H1 (cell line): ENCODE data around the gene DSP. TPM values are rescaled to one million over a fixed set of nuclear protein-coding genes. Genes with fewer than 3 reads are reported as not detected.

Source experiments
- CTCF ChIA-PET: fragments of 300-600 bp; sonication (Branson Sonifier 250); formaldehyde crosslinking; loops from one replicate; lab custom pipeline; 2021; ENCODE audit not compliant: partially characterized antibody; lab: Charles Lee
- POLR2A ChIA-PET: fragments of 300-600 bp; sonication (Branson Sonifier 250); formaldehyde crosslinking; loops from one replicate; lab custom pipeline; 2021; ENCODE audit warnings: inconsistent platforms; ENCODE audit not compliant: partially characterized antibody; lab: Charles Lee
- DNase-seq, 2 experiments: peaks; one replicate each; pipeline versions ENCODE4 v3.0.0 to v3.0.0-alpha.2; 2010 to 2022; ENCODE audit warnings: low spot score in 2 of 2, low read depth in 1 of 2, mixed read lengths in 1 of 2
- FAIRE-seq: peaks from 2 replicates; lab custom pipeline; 2011; peaks lifted over from hg19 to GRCh38; lab: Jason Lieb, UNC
- H2AFZ ChIP-seq: 2 replicates; pipeline ENCODE4 v1.8.1; 2012; ENCODE audit warnings: low read length, inconsistent platforms
- H2AK5ac ChIP-seq: 2 replicates; pipeline ENCODE4 v1.6.1; 2013; ENCODE audit warnings: low read depth, low read length
- H2BK120ac ChIP-seq: replicated peaks from 2 replicates; pipeline ENCODE3; 2013; ENCODE audit warnings: low read depth, low read length, inconsistent platforms
- H2BK12ac ChIP-seq: 2 replicates; pipeline ENCODE4 v1.6.1; 2013; ENCODE audit warnings: low read depth, low read length
- H2BK15ac ChIP-seq: 2 replicates; pipeline ENCODE4 v1.6.1; 2013; ENCODE audit warnings: low read length
- H2BK20ac ChIP-seq: 2 replicates; pipeline ENCODE4 v1.6.1; 2013; ENCODE audit warnings: low read length
- H2BK5ac ChIP-seq: 2 replicates; pipeline ENCODE4 v1.6.1; 2013; ENCODE audit warnings: low read depth, low read length
- H3K14ac ChIP-seq: 2 replicates; pipeline ENCODE4 v1.6.1; 2013; ENCODE audit warnings: inconsistent platforms; ENCODE audit not compliant: insufficient read length
- H3K18ac ChIP-seq: 2 replicates; pipeline ENCODE4 v1.6.1; 2013; ENCODE audit warnings: low read length; ENCODE audit errors: extremely low read depth
- H3K23ac ChIP-seq: 2 replicates; pipeline ENCODE4 v1.6.1; 2013; ENCODE audit warnings: inconsistent platforms; ENCODE audit not compliant: insufficient read length
- H3K23me2 ChIP-seq: 2 replicates; pipeline ENCODE4 v1.6.1; 2013; ENCODE audit warnings: low read depth, low read length
- H3K27ac ChIP-seq: 2 replicates; pipeline ENCODE4 v1.6.1; 2011; ENCODE audit warnings: low read depth, low read length, inconsistent platforms
- H3K27me3 ChIP-seq, 4 experiments: replicated peaks in 1 of 4; 1 replicate in 1 of 4; 2 replicates in 3 of 4; pipeline versions ENCODE4 v1.6.1 to v1.8.1; 2011 to 2013; ENCODE audit warnings: low read length in 3 of 4, mild to moderate bottlenecking in 3 of 4, inconsistent platforms in 2 of 4, mixed read lengths in 2 of 4, moderate library complexity in 1 of 4; ENCODE audit not compliant: control insufficient read depth in 3 of 4, insufficient read depth in 3 of 4; ENCODE audit errors: extremely low read depth in 1 of 4
- H3K36me3 ChIP-seq, 4 experiments: 2 replicates each; pipeline versions ENCODE4 v1.6.1 to v1.8.1; 2011 to 2013; ENCODE audit warnings: mild to moderate bottlenecking in 4 of 4, low read length in 3 of 4, moderate library complexity in 2 of 4, control low read depth in 1 of 4, inconsistent platforms in 1 of 4; ENCODE audit not compliant: insufficient read depth in 4 of 4, control insufficient read depth in 2 of 4
- H3K4ac ChIP-seq: replicated peaks from 2 replicates; pipeline ENCODE3; 2013; ENCODE audit warnings: low read length, low read depth, mixed read lengths, inconsistent platforms; ENCODE audit not compliant: insufficient read length
- H3K4me1 ChIP-seq, 4 experiments: replicated peaks in 1 of 4; 1 replicate in 1 of 4; 2 replicates in 3 of 4; pipeline versions ENCODE4 v1.6.1 to v1.8.1; 2011 to 2013; ENCODE audit warnings: low read length in 3 of 4, inconsistent platforms in 2 of 4, mixed read lengths in 1 of 4; ENCODE audit not compliant: insufficient read depth in 4 of 4, control insufficient read depth in 3 of 4
- H3K4me2 ChIP-seq, 2 experiments: 2 replicates each; pipeline versions ENCODE4 v1.6.1 to v1.8.1; 2011 to 2013; ENCODE audit warnings: low read depth in 2 of 2, low read length in 2 of 2, control low read depth in 1 of 2, inconsistent platforms in 1 of 2, mild to moderate bottlenecking in 1 of 2; ENCODE audit not compliant: insufficient read depth in 1 of 2
- H3K4me3 ChIP-seq, 4 experiments: fragments of 200-600, 300-600 bp in 1 of 4; sonication (generic), shearing (Covaris generic), sonication (Bioruptor Twin) in 1 of 4; 2 replicates each; pipeline versions ENCODE4 v1.5.1 to v1.8.1; 2011 to 2016; ENCODE audit warnings: low read length in 4 of 4, low read depth in 3 of 4, control low read depth in 2 of 4, inconsistent platforms in 2 of 4, mild to moderate bottlenecking in 2 of 4, mixed read lengths in 1 of 4, moderate library complexity in 1 of 4; ENCODE audit not compliant: insufficient read depth in 2 of 4; ENCODE audit errors: extremely low read depth in 1 of 4
- H3K56ac ChIP-seq: replicated peaks from 2 replicates; pipeline ENCODE3; 2013; ENCODE audit warnings: low read depth, mild to moderate bottlenecking, mixed read lengths, low read length, inconsistent platforms; ENCODE audit not compliant: insufficient read length
- H3K79me1 ChIP-seq: 2 replicates; pipeline ENCODE4 v1.6.1; 2013; ENCODE audit warnings: low read depth, low read length, control low read depth
- H3K79me2 ChIP-seq, 2 experiments: 2 replicates each; pipeline versions ENCODE4 v1.6.1 to v1.8.1; 2012 to 2013; ENCODE audit warnings: low read length in 2 of 2, mild to moderate bottlenecking in 2 of 2, inconsistent platforms in 1 of 2; ENCODE audit not compliant: insufficient read depth in 2 of 2, control insufficient read depth in 1 of 2
- H3K9ac ChIP-seq, 4 experiments: replicated peaks in 1 of 4; 1 replicate in 1 of 4; 2 replicates in 3 of 4; pipeline versions ENCODE4 v1.6.1 to v1.8.1; 2011 to 2013; ENCODE audit warnings: low read depth in 3 of 4, low read length in 3 of 4, control low read depth in 2 of 4, mild to moderate bottlenecking in 2 of 4, moderate library complexity in 2 of 4, inconsistent platforms in 1 of 4; ENCODE audit errors: extremely low read depth in 1 of 4
- H3K9me3 ChIP-seq, 2 experiments: 2 replicates each; pipeline versions ENCODE4 v1.6.1 to v1.8.1; 2012 to 2013; ENCODE audit warnings: mild to moderate bottlenecking in 2 of 2, moderate library complexity in 2 of 2, control low read depth in 1 of 2, inconsistent platforms in 1 of 2, low read depth in 1 of 2, low read length in 1 of 2, mixed read lengths in 1 of 2; ENCODE audit not compliant: insufficient read depth in 2 of 2
- H4K20me1 ChIP-seq, 2 experiments: replicated peaks in 1 of 2; 2 replicates each; pipeline versions ENCODE3 to v1.8.1; 2011 to 2013; ENCODE audit warnings: inconsistent platforms in 2 of 2, low read length in 2 of 2, mild to moderate bottlenecking in 1 of 2; ENCODE audit not compliant: insufficient read depth in 2 of 2, control insufficient read depth in 1 of 2
- H4K5ac ChIP-seq: 2 replicates; pipeline ENCODE4 v1.6.1; 2013; ENCODE audit warnings: low read length, low read depth, mixed read lengths, inconsistent platforms; ENCODE audit not compliant: insufficient read length
- H4K8ac ChIP-seq: 2 replicates; pipeline ENCODE4 v1.8.0; 2013; ENCODE audit warnings: mild to moderate bottlenecking, moderate library complexity, low read length, inconsistent platforms; ENCODE audit not compliant: insufficient read depth; ENCODE audit errors: extremely low read depth
- H4K91ac ChIP-seq: replicated peaks from 2 replicates; pipeline ENCODE3; 2013; ENCODE audit warnings: low read length, mixed read lengths, inconsistent platforms; ENCODE audit not compliant: insufficient read length
- ATF3 ChIP-seq: IDR thresholded peaks from 2 replicates; pipeline ENCODE4 v1.6.1; 2011; ENCODE audit warnings: low read depth, mild to moderate bottlenecking, low read length; ENCODE audit not compliant: insufficient read depth
- CEBPB ChIP-seq: IDR thresholded peaks from 2 replicates; pipeline ENCODE4 v1.6.1; 2012; ENCODE audit warnings: low read depth, low read length
- CREB1 ChIP-seq: IDR thresholded peaks from 2 replicates; pipeline ENCODE4 v1.6.1; 2012; ENCODE audit warnings: inconsistent platforms
- CTBP2 ChIP-seq: IDR thresholded peaks from 2 replicates; pipeline ENCODE4 v1.7.0; 2011; ENCODE audit warnings: borderline replicate concordance, mild to moderate bottlenecking, moderate library complexity, mixed read lengths, low read length; ENCODE audit not compliant: insufficient read depth, insufficient read length
- EP300 ChIP-seq, 2 experiments: IDR thresholded peaks; 1 replicate in 1 of 2; 2 replicates in 1 of 2; pipeline ENCODE4 v1.6.1; 2011 to 2012; ENCODE audit warnings: low read depth in 2 of 2, low read length in 2 of 2, mild to moderate bottlenecking in 2 of 2, borderline replicate concordance in 1 of 2, inconsistent platforms in 1 of 2, moderate library complexity in 1 of 2
- HDAC2 ChIP-seq, 2 experiments: fragments of 300-600 bp in 1 of 2; sonication (generic) in 1 of 2; IDR thresholded peaks; 2 replicates each; pipeline ENCODE4 v1.6.1; 2011 to 2012; ENCODE audit warnings: low read depth in 2 of 2, low read length in 2 of 2, mild to moderate bottlenecking in 2 of 2, moderate library complexity in 2 of 2, borderline replicate concordance in 1 of 2, inconsistent platforms in 1 of 2
- KDM4A ChIP-seq: IDR thresholded peaks from one replicate; pipeline ENCODE4 v1.7.1; 2012; ENCODE audit warnings: low read depth, mild to moderate bottlenecking, moderate library complexity, low read length, inconsistent platforms; ENCODE audit not compliant: severe bottlenecking
- POLR2A ChIP-seq, 2 experiments: IDR thresholded peaks; 1 replicate in 1 of 2; 2 replicates in 1 of 2; pipeline ENCODE4 v1.6.1; 2011; ENCODE audit warnings: low read depth in 2 of 2, low read length in 2 of 2, mild to moderate bottlenecking in 2 of 2; ENCODE audit errors: control extremely low read depth in 1 of 2
- RFX5 ChIP-seq: IDR thresholded peaks from 2 replicates; pipeline ENCODE4 v1.6.1; 2011; ENCODE audit warnings: low read depth, low read length, improper control_type of control experiment, borderline replicate concordance
- SAP30 ChIP-seq: fragments of 300-600 bp; sonication (generic); IDR thresholded peaks from 2 replicates; pipeline ENCODE4 v1.7.1; 2012; ENCODE audit warnings: low read length, moderate library complexity, mild to moderate bottlenecking, inconsistent platforms; ENCODE audit not compliant: insufficient read depth, insufficient replicate concordance
- SIRT6 ChIP-seq: IDR thresholded peaks from one replicate; pipeline ENCODE4 v1.7.1; 2012; ENCODE audit warnings: low read length, inconsistent platforms
- SP4 ChIP-seq: IDR thresholded peaks from 2 replicates; pipeline ENCODE4 v1.6.1; 2012; ENCODE audit warnings: low read length, inconsistent platforms
- TEAD4 ChIP-seq: IDR thresholded peaks from 2 replicates; pipeline ENCODE4 v1.6.1; 2012; ENCODE audit warnings: low read depth, low read length, inconsistent platforms, mixed read lengths
- YY1 ChIP-seq: IDR thresholded peaks from 2 replicates; pipeline ENCODE4 v1.6.1; 2011; ENCODE audit warnings: low read depth, mild to moderate bottlenecking, low read length
- WGBS, 2 experiments: shearing (Covaris generic) in 1 of 2; methylation state at CpG; one replicate each; pipeline versions ENCODE4 v1.1.6 to v1.1.7; 2013 to 2015; ENCODE audit warnings: low lambda C conversion rate in 2 of 2, mixed read lengths in 2 of 2, inconsistent platforms in 1 of 2, low coverage in 1 of 2, missing lambda C conversion rate in 1 of 2; ENCODE audit not compliant: insufficient replicate concordance in 2 of 2, insufficient coverage in 1 of 2, insufficient read length in 1 of 2; ENCODE audit errors: extremely low coverage in 1 of 2, missing lambda C conversion rate in 1 of 2; 5-methylcytosine and 5-hydroxymethylcytosine counted together
- polyA plus RNA-seq, 7 experiments: library from polyadenylated mRNA; depleted of rRNA in 3 of 7; stranded (reverse) in 5 of 7; unstranded in 2 of 7; fragments of >200 nt in 5 of 7; fragments of 200-250 nt in 2 of 7; gene quantifications; 1 replicate in 5 of 7; 2 replicates in 1 of 7; 4 replicates in 1 of 7; pipeline versions ENCODE4 v1.2.1 to v1.2.3, GENCODE V29; 2011 to 2013; ENCODE audit warnings: missing spikeins in 2 of 7, mixed read lengths in 2 of 7
- total RNA-seq: library from RNA; stranded (reverse); fragmentation: NEBNext Ultra II Directional; extraction: Animal tissue kit (Norgen Biotek cat#: 25700); gene quantifications from 2 replicates; pipeline ENCODE4 v1.2.1, GENCODE V29; 2021

Gene DSP
- total and polyA plus RNA-seq, 2 of the 8 experiments (the other 6 are each of a cell fraction or from before 2014, with no cell fraction given): 14.3 to 48.5 TPM

- H3K18ac ChIP-seq: no peak overlapping the region
- H2BK15ac ChIP-seq: no peak overlapping the region
- H2BK5ac ChIP-seq: no peak overlapping the region
- no peak overlapping the region for H3K9ac ChIP-seq
- ChIA-PET CTCF (interaction anchor here (0.8 to 1.3 kb wide), 4 partner anchors 9 to 300 kb away, joined by 3 read pairs; no protein-coding TSS in a partner anchor), POLR2A (interaction anchor here (1.1 kb wide), 1 partner anchor 126 kb away, joined by 3 read pairs; no protein-coding TSS in a partner anchor)
- H3K79me2 ChIP-seq: peaks cover 0 to 52% of the 10 kb centered on the region in 2 experiments; a peak in 2 of 4 replicates
- no peak overlapping the region for H3K4me3 ChIP-seq
- H3K4me2 ChIP-seq: no peak overlapping the region
- H4K5ac ChIP-seq: no peak overlapping the region
- H3K23me2 ChIP-seq: peaks cover 2% of the 10 kb centered on the region; the same call in 1 of the 2 replicates
- peaks cover 0 to 3% of the 10 kb centered on the region in 2 experiments for H4K20me1 ChIP-seq
- peaks cover 2% of the 10 kb centered on the region; the same call in 1 of the 2 replicates for H3K79me1 ChIP-seq
- peaks cover 8 to 18% (median 12%) of the 10 kb centered on the region in 4 experiments for H3K4me1 ChIP-seq
- H3K14ac ChIP-seq: no peak overlapping the region
- no peak overlapping the region for H3K4ac ChIP-seq
- no peak overlapping the region for H2AK5ac ChIP-seq
- H3K23ac ChIP-seq: no peak overlapping the region
- no peak overlapping the region for H2AFZ ChIP-seq
- FAIRE-seq (no peak), DNase-seq (no peak)
- H3K9me3 ChIP-seq: no peaks in the 10 kb centered on the region
- H3K27me3 ChIP-seq: no peaks in the 10 kb centered on the region
- no peak overlapping the region for H2BK12ac ChIP-seq
- H4K8ac ChIP-seq: no peak overlapping the region
- H2BK120ac ChIP-seq: no peak overlapping the region
- WGBS, 2 experiments: 66% methylated on average over 2 of the region's 2 CpGs; no CpG with 5 or more reads in 1 of the 2 experiments
- no peak overlapping the region for H4K91ac ChIP-seq
- no peak overlapping the region for H3K56ac ChIP-seq
- no peak overlapping the region for H3K27ac ChIP-seq
- no peak overlapping the region for H2BK20ac ChIP-seq
- H3K36me3 ChIP-seq: no peaks in the 10 kb centered on the region
- TF ChIP-seq CEBPB (no peak), EP300 (IDR thresholded peaks at IDR 0.05; ENCODE audit: borderline replicate concordance in 1 of 2, low read depth in 2 of 2, low read length in 2 of 2) (no peak), RFX5 (no peak), TEAD4 (no peak), HDAC2 (IDR thresholded peaks at IDR 0.05; ENCODE audit: borderline replicate concordance in 1 of 2, low read depth in 2 of 2, low read length in 2 of 2) (no peak), SP4 (no peak), YY1 (no peak), CTBP2 (no peak), SAP30 (no peak), SIRT6 (no peak), KDM4A (no peak), CREB1 (no peak), ATF3 (no peak), POLR2A (IDR thresholded peaks at IDR 0.05; ENCODE audit: control extremely low read depth in 1 of 2, low read depth in 2 of 2, low read length in 2 of 2) (no peak)
These were observed 4.9 kb downstream of the DSP start for GRCh38 chr6:7546383-7546782.
